Parietal lobe (tissue), 2 donors: ENCODE data around the gene AFAP1L2. TPM values are rescaled to one million over a fixed set of nuclear protein-coding genes. Genes with fewer than 3 reads are reported as not detected.

ENCODE experiments used
- small RNA-seq: library from RNA; depleted of rRNA; stranded (forward); fragments of <200 nt; gene quantifications from one replicate; pipeline ENCODE3, GENCODE V24; 2014; ENCODE audit warnings: low replicate concordance
- total RNA-seq: library from RNA; depleted of rRNA; stranded (reverse); fragments of >200 nt; gene quantifications from one replicate; pipeline ENCODE4 v1.2.3, GENCODE V29; 2014

Gene AFAP1L2
- 6.3 TPM for total RNA-seq

GRCh38 chr10:114404171-114405010 is at the start of gene AFAP1L2:
Gene AFAP1L2, minus strand, starts transcription at chr10:114404502. Its CDS starts 47 bp downstream, at chr10:114404455.

Small RNA genes lying within 50 kb of the gene (small RNA-seq; reads per million reads assigned to genes)
- gene RN7SL384P, result not detected

Other genes with a start within 250 kb of the AFAP1L2 start
- gene CCDC186, start 230.3 kb downstream of the AFAP1L2 start, total RNA-seq, result 69.5 TPM
- under 0.01 TPM for gene TDRD1, start 225.1 kb downstream of the AFAP1L2 start, total RNA-seq
- 2.8 TPM for gene VWA2, start 165.2 kb downstream of the AFAP1L2 start, total RNA-seq